Measurements from ENCODE around the gene VPS29.

DNA sequence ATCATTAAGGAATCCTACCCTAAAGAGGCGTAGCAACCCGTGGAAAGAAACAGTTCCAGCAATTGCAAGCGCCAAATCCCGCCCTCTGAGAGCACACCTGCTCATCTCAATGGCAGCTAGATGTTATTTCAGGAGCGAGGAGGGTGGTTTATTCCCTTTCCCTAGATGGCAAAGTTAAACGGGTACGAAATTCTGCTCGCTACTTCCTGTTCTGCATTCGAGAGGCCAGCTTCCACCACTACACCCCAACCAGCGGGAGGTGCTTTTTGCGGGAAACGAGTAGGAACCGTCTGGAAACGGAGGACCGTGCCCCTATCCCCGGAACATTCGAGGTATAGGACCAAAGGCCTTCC is 536 bp downstream of the VPS29 start:
- TF ChIP-seq POLR2A (IDR thresholded peaks at IDR 0.05; ENCODE audit: low read depth, low read length): no peak
- no peak for TF ChIP-seq RAD21 (IDR thresholded peaks at IDR 0.05; ENCODE audit: low read length)
- TF ChIP-seq CTCF (conservative IDR thresholded peaks at IDR 0.05; ENCODE audit: low read depth, low read length): no peak

Data from IMR-90 (cell line).